ACC112 (cell line): ENCODE measurements around the gene PHC3.

Experiments used
- H2AFZ ChIP-seq: fragments of 200-600 bp; sonication (generic); one replicate; pipeline ENCODE4 v1.6.0; 2017; ENCODE audit warnings: antibody characterized with exemption, low read length; ENCODE audit not compliant: unreplicated experiment
- H3K27ac ChIP-seq: fragments of 200-600 bp; sonication (generic); 2 replicates; pipeline ENCODE4 v1.5.1; 2014; ENCODE audit warnings: low read depth, mild to moderate bottlenecking, antibody characterized with exemption, low read length, moderate library complexity
- H3K27me3 ChIP-seq: fragments of 200-600 bp; sonication (generic); 2 replicates; pipeline ENCODE4 v1.6.1; 2014; ENCODE audit warnings: mild to moderate bottlenecking, antibody characterized with exemption, low read length, moderate library complexity, mixed read lengths; ENCODE audit not compliant: insufficient read depth
- H3K36me3 ChIP-seq: fragments of 200-600 bp; sonication (generic); 2 replicates; pipeline ENCODE4 v1.6.1; 2016; ENCODE audit warnings: mild to moderate bottlenecking, antibody characterized with exemption, low read length, moderate library complexity, mixed read lengths; ENCODE audit not compliant: insufficient read depth
- H3K4me1 ChIP-seq: fragments of 200-600 bp; sonication (generic); one replicate; pipeline ENCODE4 v1.6.1; 2016; ENCODE audit warnings: low read length, mixed read lengths; ENCODE audit not compliant: insufficient read depth, unreplicated experiment, control insufficient read depth
- H3K4me3 ChIP-seq: fragments of 200-600 bp; sonication (generic); 2 replicates; pipeline ENCODE4 v1.5.1; 2014; ENCODE audit warnings: mild to moderate bottlenecking, low read depth, low read length
- H3K79me2 ChIP-seq: fragments of 200-600 bp; sonication (generic); one replicate; pipeline ENCODE4 v1.6.0; 2016; ENCODE audit warnings: low read length; ENCODE audit not compliant: control insufficient read depth, unreplicated experiment, insufficient read depth

Gene PHC3

GRCh38 chr3:170180079-170180907, 1.2 kb downstream of the PHC3 start:
- Histone ChIP-seq H3K4me1 (peaks cover 12% of the 10 kb centered on the region), H3K36me3 (peaks cover 19% of the 10 kb centered on the region), H2AFZ (peak overlapping the region; percentile 99), H3K27ac (peak overlapping the region; percentile 78), H3K79me2 (peaks cover 48% of the 10 kb centered on the region), H3K4me3 (peak overlapping the region; percentile 98), H3K27me3 (no peaks in the 10 kb centered on the region)

DNA sequence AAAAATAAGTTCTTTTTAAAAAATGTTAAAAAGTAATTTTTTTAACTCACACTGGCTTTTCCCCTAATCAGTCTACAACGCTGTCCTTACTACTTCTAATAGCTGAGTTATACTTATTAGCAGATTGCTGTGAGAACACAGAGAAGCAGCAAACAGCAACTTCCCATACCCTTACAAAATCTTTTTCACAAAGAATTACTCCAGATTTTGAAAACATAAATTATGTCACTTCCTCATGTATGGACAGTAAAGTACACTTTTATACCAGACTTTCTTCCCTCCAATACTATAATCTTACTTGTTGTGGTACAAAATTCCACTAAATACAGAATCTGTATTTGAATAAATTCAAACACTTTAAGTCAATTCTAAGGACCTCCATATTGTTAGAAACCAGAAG, 2.1 kb downstream of the PHC3 start:
- H3K36me3 ChIP-seq, result peaks cover 23% of the 10 kb centered on the region
- H3K4me1 ChIP-seq, result peaks cover 12% of the 10 kb centered on the region
- H3K27me3 ChIP-seq, result no peaks in the 10 kb centered on the region
- peak overlapping the region; percentile 98 for H3K4me3 ChIP-seq
- H3K79me2 ChIP-seq, result peaks cover 52% of the 10 kb centered on the region
- no peak overlapping the region for H2AFZ ChIP-seq
- H3K27ac ChIP-seq, result no peak overlapping the region

DNA sequence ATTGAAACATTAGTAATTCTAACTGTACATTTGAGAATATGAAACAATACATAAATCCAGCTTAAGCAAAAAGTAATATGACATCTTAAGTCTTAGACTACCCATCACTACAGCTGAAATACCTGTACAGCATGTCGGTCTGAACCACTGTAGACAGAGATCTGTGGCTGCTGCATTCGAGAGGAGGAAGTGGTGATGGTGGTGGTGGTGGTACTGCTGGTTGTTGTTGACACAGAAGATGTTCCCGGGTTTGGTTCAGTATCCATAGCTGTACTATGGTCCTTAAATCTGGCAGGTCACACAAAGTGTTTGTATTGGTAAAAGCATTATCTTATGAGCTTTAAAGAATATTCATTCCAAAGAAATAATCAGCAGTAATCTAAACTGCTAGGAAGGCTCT, 2.9 kb downstream of the PHC3 start:
- Histone ChIP-seq H3K4me1 (peaks cover 12% of the 10 kb centered on the region), H3K27ac (no peak overlapping the region), H2AFZ (no peak overlapping the region), H3K79me2 (peaks cover 55% of the 10 kb centered on the region), H3K27me3 (no peaks in the 10 kb centered on the region), H3K4me3 (peak overlapping the region; percentile 98), H3K36me3 (peaks cover 26% of the 10 kb centered on the region)

DNA sequence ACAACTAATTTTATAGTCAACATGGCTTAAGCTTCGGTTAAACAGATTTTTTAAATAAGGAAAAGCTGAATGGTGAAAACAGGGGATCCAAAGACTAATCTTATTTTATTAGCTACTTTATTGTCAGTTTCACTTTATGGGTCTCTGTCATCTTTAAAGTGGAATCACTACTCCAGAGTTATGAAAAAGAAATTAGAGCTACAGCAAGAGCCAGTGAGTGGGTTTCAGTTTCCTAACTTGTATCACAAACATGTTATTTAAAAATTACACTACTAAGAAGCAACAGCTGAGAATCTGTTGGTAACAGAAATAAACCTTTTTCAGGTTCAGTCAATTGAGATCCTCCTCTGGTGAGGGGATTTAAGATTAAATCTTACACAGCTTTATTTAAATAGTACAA, 10.0 kb downstream of the PHC3 start:
- no peak overlapping the region for H2AFZ ChIP-seq
- H3K36me3 ChIP-seq, result peaks cover 37% of the 10 kb centered on the region
- no peaks in the 10 kb centered on the region for H3K27me3 ChIP-seq
- peak overlapping the region; percentile 51 for H3K4me3 ChIP-seq
- peak overlapping the region; percentile 31; the same call in 1 of the 2 replicates for H3K27ac ChIP-seq
- H3K79me2 ChIP-seq, result peaks cover 70% of the 10 kb centered on the region
- H3K4me1 ChIP-seq, result peaks cover 21% of the 10 kb centered on the region

- Histone ChIP-seq H3K36me3 (peaks cover 35% of the 10 kb centered on the region), H3K27ac (no peak overlapping the region), H3K27me3 (no peaks in the 10 kb centered on the region), H3K4me1 (peaks cover 4% of the 10 kb centered on the region), H3K79me2 (peaks cover 85% of the 10 kb centered on the region), H2AFZ (no peak overlapping the region), H3K4me3 (no peak overlapping the region)
Measured at GRCh38 chr3:170164717-170165116, 16.8 kb downstream of the PHC3 start.

GRCh38 chr3:170163956-170164645, 17.4 kb downstream of the PHC3 start:
- peaks cover 4% of the 10 kb centered on the region for H3K4me1 ChIP-seq
- peaks cover 86% of the 10 kb centered on the region for H3K79me2 ChIP-seq
- no peak overlapping the region for H3K27ac ChIP-seq
- H3K4me3 ChIP-seq, result no peak overlapping the region
- H2AFZ ChIP-seq, result no peak overlapping the region
- H3K36me3 ChIP-seq, result peaks cover 30% of the 10 kb centered on the region
- no peaks in the 10 kb centered on the region for H3K27me3 ChIP-seq

DNA sequence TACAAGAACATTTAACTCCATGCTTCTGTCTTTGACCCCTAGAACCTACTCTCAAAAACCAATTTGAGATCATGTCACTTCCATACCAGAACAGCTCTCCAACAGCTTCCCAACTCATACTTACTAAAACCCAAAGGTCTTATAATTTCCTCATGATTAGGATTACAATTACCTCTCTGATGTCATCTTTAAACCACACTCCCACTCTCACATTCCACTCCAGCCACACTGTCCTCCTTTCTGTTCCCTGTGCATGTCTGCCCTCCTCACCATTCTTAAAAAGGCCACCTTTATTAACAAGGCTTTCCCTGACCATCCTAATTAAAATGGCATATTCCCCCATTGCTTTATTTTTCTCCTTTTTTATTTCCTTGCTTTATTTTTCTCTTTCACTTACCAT, 18.9 kb downstream of the PHC3 start:
- Histone ChIP-seq H3K4me1 (peaks cover 4% of the 10 kb centered on the region), H3K27ac (no peak overlapping the region), H3K79me2 (peaks cover 77% of the 10 kb centered on the region), H2AFZ (no peak overlapping the region), H3K36me3 (peaks cover 24% of the 10 kb centered on the region), H3K27me3 (no peaks in the 10 kb centered on the region), H3K4me3 (no peak overlapping the region)

DNA sequence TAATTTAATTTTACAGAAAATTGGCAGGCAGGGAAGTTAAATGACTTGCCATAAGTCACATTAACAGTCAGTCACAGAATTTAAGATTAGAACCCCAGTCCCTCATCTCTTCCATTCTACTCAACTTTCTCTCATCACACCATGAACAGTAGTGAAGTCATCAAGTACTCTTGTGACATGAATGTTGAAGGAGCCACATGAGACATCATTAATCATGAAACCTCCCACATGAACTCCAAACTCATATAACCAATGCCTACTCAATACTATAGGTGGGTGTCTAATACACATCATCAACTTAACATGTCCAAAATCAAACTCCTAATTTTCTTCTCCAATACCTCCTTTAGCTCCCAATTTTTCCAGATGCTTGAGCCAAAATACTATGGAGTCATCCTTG, 19.5 kb downstream of the PHC3 start:
- H3K36me3 ChIP-seq, result peaks cover 24% of the 10 kb centered on the region
- no peak overlapping the region for H2AFZ ChIP-seq
- H3K4me3 ChIP-seq, result no peak overlapping the region
- H3K27ac ChIP-seq, result no peak overlapping the region
- peaks cover 4% of the 10 kb centered on the region for H3K4me1 ChIP-seq
- peaks cover 80% of the 10 kb centered on the region for H3K79me2 ChIP-seq
- H3K27me3 ChIP-seq, result no peaks in the 10 kb centered on the region

DNA sequence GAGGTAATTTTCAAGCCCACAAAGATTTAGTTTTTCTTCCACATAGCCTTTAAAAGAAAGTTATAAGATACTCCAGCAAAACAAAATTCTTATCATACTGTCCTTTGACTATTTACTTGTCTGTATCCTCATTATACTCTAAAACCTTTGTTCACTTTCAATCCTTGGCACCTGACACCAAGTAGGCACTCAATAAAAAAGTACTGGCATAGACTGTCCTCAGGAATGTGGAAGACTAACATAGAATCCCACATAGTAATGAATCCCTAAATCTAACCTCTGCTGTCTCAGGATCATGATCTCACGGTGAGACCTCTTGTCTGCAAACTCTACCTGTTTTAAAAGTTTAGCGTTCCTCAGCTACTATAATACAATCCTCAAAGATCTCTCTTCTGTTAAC, 21.6 kb downstream of the PHC3 start:
- peaks cover 72% of the 10 kb centered on the region for H3K79me2 ChIP-seq
- no peak overlapping the region for H3K4me3 ChIP-seq
- H3K36me3 ChIP-seq, result peaks cover 24% of the 10 kb centered on the region
- peaks cover 8% of the 10 kb centered on the region for H3K4me1 ChIP-seq
- H3K27ac ChIP-seq, result no peak overlapping the region
- no peaks in the 10 kb centered on the region for H3K27me3 ChIP-seq
- no peak overlapping the region for H2AFZ ChIP-seq

- Histone ChIP-seq H3K27ac (no peak overlapping the region), H3K79me2 (peaks cover 72% of the 10 kb centered on the region), H3K4me1 (peaks cover 9% of the 10 kb centered on the region), H3K27me3 (no peaks in the 10 kb centered on the region), H3K36me3 (peaks cover 24% of the 10 kb centered on the region), H3K4me3 (no peak overlapping the region), H2AFZ (no peak overlapping the region)
Measured at GRCh38 chr3:170159459-170159858, 22.1 kb downstream of the PHC3 start.

GRCh38 chr3:170155604-170156003, 25.9 kb downstream of the PHC3 start:
- H3K79me2 ChIP-seq, result peaks cover 55% of the 10 kb centered on the region
- H3K27ac ChIP-seq, result no peak overlapping the region
- no peak overlapping the region for H2AFZ ChIP-seq
- H3K36me3 ChIP-seq, result peaks cover 9% of the 10 kb centered on the region
- H3K4me1 ChIP-seq, result peaks cover 26% of the 10 kb centered on the region
- no peak overlapping the region for H3K4me3 ChIP-seq
- H3K27me3 ChIP-seq, result no peaks in the 10 kb centered on the region
